HG02840 (cell line): ENCODE measurements around the gene IL25.
"Not testable (repeated sequence)": the region's sequence is repeated elsewhere in the genome, so short reads cannot be mapped to it uniquely, and the experiment has no call there.

Experiments used
- ATAC-seq: cut with Tn5 transposase; IDR thresholded peaks from one replicate; pipeline ENCODE4 v1.9.1; 2021; ENCODE audit warnings: mild to moderate bottlenecking, moderate library complexity, moderate number of reproducible peaks; ENCODE audit not compliant: unreplicated experiment, low FRiP score

Gene IL25

DNA sequence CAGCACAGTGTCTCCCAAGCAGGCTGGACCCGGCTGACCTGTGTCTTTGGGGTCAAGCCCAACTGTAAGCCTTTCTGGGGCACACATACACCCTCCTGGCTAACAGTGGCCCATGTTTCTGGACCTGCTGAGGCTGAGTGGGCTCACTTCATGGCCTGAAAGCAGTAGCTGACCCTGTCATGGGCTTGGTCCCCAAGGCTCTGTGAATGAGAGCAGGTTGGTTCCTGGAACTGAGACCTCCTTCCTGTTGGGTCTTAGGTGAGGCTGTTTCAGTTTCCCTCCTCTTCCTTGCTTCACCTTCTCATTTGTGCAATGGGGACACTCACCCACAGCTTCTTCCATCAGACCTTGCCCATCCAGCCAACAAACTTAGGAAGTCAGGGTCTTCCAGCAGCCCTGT, 744 bp upstream of the IL25 start:
- no peak for ATAC-seq

DNA sequence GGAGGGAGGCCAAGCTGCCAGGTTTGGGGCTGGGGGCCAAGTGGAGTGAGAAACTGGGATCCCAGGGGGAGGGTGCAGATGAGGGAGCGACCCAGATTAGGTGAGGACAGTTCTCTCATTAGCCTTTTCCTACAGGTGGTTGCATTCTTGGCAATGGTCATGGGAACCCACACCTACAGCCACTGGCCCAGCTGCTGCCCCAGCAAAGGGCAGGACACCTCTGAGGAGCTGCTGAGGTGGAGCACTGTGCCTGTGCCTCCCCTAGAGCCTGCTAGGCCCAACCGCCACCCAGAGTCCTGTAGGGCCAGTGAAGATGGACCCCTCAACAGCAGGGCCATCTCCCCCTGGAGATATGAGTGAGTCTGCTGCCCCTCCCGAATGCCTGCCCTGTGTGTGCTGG, 432 bp downstream of the IL25 start:
- ATAC-seq = no peak

DNA sequence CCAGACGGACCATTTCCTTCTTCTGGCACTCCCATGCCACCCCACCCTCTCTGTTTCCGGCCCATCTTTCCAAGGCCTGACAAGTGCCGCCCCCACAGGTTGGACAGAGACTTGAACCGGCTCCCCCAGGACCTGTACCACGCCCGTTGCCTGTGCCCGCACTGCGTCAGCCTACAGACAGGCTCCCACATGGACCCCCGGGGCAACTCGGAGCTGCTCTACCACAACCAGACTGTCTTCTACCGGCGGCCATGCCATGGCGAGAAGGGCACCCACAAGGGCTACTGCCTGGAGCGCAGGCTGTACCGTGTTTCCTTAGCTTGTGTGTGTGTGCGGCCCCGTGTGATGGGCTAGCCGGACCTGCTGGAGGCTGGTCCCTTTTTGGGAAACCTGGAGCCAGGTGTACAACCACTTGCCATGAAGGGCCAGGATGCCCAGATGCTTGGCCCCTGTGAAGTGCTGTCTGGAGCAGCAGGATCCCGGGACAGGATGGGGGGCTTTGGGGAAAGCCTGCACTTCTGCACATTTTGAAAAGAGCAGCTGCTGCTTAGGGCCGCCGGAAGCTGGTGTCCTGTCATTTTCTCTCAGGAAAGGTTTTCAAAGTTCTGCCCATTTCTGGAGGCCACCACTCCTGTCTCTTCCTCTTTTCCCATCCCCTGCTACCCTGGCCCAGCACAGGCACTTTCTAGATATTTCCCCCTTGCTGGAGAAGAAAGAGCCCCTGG, 3.1 kb downstream of the IL25 start:
- ATAC-seq = no peak

DNA sequence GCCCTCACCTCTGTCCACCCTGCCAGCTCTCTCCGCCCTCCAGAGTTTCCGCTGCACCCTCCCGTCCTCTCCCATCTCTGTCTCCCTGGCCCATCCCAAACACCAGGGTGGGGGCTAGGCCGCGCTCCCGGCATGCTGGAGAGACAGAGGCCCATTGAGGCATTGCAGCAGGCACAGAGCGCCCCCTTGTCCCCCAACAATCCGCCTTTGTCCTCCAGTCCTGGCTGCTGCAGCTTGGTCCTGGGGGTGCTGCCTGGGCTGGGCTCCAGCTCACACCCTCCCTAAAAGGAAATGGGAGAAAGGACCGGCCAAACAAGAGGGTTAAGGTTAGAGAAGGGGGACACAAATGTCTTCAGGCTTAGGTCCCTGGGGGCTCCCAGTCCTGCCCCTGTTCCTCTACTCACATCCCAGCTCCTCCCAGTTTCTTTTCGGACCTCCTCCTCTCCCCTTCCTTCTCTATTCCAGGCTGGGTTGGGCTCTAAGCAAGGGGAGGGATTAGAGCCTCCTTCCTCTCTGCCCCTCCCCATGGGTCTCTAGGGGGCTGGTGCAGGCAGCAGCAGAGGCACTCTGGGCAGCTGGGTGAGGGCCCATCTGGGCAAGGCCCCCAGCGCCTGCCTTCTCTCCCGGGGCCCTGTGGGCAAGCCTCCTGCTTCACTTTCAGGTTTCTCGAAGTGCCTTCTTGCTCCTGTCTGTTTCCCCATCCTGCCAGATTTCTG, 4.0 kb downstream of the IL25 start, which contains the start of gene CMTM5:
Gene CMTM5 (plus strand): TSS at position 565 of the 716 bp plus-strand sequence. CDS start 206 bp downstream, outside the sequence.
- ATAC-seq = no peak

DNA sequence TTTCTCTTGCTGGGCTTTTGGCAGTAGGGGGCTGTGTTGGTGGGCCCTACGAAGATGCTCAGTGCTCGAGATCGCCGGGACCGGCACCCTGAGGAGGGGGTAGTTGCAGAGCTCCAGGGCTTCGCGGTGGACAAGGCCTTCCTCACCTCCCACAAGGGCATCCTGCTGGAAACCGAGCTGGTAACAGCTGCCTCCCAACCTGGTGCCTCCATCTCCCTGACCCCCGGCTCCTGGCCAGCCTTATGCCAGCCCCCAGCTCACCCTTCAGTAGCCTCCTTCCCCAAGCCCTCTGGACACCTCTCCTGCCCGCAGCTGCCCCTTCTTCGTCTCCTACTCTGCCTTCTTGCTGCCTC, 4.6 kb downstream of the IL25 start:
- no peak for ATAC-seq

DNA sequence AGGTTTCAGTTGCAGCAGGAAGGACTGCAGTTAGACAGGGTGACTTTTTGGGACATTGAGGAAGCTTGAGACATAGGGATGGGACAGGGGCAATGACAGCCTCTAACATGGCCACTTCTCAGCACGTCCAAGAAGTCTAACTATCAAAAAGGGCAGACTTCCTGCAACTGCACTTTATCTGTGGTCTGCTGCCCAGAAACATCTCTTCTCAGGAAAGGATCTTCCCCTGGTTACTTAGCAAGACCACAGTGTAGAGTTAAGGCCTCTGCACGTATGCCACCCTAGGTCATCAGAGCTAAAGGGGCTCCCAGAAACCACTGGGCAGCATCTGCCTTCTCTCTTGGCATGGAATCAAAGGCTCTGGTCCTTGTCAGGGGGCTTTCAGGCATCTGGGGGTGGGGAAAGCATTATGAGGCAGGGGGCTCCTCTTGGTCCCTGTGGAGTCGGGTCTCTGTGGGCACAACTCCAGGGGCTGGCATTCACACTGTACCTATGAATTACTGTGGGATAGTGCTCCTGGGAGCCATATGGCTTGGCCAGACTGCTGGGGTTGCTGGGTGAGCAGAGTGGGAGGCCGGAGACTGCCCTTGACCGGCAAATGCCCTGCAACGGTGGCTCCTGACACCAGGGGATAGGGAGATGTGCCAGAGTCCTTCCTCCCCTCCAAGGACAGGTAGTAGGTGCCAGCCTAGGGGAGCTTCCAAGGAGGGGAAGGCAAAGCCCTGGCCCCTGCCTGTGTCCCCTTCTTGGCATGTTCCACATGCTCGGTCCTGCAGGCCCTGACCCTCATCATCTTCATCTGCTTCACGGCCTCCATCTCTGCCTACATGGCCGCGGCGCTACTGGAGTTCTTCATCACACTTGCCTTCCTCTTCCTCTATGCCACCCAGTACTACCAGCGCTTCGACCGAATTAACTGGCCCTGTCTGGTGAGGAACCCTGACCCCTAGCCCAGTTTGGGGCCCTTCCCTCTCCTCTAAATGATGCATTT, 5.3 kb downstream of the IL25 start:
- no peak for ATAC-seq

DNA sequence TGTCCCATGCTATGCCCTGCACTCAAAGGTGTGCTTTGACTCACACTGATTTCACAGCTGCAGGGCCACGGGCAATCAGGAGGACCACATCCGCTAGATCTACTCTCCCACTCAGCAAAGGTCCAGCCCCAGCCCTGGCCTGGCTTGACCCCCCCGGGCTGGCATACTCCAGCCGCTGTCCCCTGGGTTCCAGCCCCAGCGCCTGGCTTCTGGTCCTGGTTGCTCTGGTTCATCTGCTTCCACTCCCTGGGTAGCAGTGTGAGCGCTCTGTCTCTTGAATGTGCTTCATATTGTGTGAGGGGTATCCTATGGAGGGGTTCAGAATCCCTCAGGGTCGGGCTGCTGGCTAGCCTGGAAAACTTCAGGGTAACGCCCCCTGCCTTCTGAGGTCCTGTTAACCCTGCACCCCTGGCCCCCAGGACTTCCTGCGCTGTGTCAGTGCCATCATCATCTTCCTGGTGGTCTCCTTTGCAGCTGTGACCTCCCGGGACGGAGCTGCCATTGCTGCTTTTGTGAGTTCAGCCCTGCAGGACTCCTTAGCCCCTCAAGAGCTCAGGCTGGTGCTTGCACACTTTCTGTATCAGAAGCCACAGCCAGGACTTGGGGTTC, 6.1 kb downstream of the IL25 start:
- no peak for ATAC-seq

DNA sequence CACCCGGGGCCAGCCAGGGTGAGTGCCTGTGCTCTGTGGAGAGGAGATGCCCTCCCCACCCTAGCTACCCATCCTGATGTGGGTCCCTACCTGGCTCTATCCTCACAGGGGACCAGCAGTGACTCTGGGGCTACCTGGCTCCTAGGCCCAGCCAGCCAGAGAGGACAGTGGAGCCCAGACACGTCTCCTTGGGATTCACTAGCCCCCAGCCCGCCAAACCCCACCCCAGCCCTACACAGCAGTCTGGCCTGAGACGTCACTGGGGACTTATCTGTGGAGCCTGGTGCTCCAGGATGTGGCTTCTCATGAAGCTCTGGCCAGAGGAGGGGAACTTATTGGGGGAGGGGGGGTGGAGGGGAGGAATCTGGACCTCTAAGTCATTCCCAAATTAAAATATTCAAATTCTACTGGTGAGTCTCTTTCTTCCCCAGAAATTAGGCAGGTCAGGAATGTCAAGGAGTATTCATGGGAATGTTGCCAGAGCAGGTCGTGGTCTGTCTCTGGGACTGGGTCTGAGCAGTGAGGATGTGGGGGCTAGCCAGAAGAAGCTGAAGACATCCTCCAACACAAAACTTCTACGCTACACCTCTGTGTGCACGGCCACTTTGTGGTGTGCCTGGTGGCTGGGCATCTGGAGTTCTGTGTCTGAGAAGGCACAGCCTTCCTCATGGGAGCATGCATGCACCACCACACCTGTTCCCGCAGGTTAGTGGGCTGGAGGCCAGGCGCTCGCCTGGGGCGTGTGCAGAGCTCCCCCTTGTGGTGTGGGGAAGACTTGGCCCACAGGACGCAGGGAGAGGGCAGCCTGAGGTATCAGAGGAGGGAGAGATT, 7.0 kb downstream of the IL25 start:
- ATAC-seq = no peak

DNA sequence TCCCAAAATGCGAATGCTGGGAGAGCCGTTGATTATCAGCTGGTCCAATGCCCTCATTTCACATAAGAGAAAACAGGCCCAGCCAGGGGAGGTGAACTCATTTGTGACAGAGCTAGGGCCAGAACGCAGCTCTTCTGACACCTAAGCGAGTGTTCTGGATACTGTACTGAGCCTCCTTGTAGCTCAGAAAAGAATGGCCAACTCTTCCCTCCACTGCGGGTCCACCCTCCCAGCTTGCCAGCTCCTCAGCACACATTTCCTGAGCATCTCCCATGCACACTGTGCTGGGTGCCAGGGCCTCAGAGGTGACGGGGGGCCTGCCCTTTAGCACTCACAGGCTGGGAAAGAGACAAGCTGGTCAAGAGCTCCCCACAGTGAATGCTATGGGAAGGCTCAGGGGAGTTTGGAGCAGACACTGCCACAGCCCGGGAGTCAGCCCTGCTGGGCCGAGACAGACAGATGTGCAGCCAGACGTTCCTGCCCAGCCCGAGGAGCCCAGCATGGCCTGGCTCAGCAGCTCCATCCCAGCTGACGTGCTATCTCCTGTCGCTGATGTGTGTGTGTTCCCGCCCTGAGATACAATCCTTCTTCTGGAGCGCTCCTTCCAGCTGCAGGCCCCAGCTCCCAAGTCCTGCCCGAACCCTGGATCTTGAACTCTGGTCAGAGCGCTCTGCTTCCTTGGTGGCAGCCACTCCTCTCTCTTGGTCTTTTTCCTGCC, 7.7 kb downstream of the IL25 start:
- no peak for ATAC-seq

DNA sequence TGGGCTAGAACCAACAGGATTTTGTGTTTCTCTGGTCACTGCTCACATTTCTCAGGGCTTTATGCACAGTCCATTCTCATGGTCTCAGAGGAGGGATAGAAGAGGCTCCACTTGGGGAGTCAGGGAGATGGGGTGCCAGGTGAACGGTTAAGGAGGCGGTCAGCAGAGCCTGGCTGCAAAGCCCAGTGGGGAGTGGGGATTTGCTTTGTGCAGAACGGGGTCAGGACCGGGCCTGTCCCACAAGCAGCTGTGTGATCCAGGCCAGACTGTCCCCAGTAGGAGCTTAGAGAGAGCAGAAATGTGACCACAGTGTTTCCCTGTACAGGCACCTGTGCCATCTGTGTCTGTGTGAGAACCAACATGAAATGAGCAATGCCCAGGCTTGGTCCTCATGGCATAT, 8.4 kb downstream of the IL25 start:
- no peak for ATAC-seq

DNA sequence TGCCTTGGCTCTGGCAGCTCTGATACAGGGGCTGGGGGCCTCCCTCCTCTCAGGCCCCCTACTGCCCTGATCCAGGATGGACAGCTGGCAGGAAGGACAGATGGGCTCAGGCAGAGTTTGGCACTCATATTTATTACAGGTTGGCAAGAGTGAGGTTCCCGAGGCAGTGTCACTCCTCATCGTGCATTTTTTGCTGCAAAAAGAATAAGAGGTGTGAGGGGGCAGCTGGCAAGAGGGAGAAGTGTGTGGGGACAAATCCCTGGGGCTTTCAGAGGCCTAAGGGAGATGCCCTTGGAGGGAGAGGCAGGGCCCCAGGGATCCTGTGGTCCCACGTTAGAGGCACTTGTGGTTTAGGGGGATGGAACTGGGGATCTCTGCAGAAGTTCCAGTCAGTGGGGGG, 9.3 kb downstream of the IL25 start:
- ATAC-seq = no peak

DNA sequence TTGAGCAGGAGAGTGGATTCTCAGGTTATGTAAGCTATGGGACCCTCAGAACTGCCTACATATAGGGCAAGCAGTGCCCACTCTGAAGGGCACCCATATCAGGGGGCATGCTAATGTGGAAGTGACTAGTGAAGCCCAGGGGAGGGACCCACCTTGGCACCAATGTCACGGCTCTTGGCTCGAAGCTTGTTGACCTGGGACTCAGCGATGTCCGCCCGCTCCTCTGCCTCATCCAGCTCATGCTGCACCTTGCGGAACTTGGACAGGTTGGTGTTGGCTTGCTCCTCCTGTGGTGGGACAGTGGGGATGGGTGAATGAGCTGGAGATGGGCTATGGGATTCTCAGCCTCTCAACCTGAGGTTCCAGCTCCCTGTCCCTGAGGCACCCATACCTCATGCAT, 9.7 kb downstream of the IL25 start:
- ATAC-seq = no peak

DNA sequence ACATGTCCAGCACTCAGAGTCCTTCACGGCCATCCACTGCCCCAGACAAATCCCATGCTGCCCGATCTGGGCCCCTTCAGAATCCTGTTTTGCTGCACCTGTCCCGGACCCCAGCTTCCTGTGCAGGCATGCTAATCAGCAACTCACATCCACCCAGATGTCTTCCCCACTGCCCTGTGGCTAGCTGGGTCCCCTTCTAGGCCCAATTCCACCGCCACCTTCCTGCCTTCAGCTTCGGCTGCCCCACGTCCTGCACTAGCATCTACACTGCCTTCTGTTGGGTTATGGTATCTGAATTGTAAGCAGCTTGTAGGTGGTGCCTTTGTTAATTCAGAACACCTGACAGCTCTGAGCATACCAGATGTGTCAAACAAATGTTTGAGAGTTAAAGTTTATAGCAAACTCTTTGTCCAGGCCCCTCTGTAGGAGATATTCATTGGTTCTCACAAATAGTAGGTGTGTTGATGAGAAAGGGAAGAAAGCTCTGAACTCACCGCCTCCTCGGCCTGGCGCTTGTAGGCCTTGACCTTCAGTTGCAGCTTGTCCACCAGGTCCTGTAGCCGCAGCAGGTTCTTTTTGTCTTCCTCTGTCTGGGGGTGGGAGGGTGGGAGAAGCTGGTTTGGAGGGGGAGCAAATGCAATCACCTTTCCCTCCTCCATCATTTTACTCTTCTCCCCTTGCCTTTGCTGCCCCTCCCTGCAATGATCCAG, 10.3 kb downstream of the IL25 start:
- ATAC-seq = no peak

DNA sequence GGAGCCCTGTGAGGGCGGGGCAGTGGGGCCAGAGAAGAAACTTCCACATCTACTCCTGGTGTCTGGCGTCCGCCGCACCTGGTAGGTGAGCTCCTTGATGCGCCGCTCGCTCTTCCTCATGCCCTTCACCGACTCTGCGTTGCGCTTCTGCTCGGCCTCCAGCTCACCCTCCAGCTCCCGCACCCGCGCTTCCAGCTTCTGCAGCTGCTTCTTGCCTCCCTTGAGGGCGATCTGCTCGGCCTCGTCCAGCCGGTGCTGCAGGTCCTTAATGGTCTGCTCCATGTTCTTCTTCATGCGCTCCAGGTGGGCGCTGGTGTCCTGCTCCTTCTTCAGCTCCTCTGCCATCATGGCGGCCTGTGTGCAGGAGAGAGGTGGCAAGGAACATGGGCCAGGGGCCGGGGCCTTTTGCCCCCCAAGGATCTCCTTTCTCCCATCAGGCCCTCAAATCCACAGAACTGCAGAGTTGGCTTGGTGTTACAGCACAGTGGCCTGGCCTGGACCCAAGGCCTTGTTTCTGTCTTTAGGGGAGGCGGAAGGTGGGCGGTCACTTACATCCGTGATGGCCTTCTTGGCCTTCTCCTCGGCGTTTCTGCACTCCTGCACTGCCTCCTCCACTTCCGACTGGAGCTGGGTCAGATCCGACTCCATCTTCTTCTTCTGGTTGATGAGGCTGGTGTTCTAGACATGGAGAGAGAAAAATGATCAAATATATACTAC, 11.9 kb downstream of the IL25 start:
- ATAC-seq = no peak

DNA sequence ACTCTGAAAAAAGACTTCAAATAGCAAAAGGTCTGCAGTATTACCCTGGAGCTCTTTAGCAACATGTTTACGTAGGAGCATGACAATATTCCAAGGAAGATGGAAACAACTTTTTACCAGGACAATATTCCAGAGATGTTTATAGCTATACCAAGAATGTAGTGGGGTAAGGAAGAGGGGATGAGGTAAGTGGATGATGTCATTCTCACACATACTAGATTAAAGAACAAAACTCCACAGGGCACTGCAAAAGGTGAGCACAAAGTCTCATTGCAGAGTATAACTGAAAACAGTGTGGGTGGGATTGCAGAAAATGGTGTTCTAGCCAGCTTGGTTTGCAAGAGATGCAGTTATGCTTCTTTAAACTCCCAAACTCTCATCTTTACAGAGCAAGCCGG, 12.6 kb downstream of the IL25 start:
- ATAC-seq = no peak

DNA sequence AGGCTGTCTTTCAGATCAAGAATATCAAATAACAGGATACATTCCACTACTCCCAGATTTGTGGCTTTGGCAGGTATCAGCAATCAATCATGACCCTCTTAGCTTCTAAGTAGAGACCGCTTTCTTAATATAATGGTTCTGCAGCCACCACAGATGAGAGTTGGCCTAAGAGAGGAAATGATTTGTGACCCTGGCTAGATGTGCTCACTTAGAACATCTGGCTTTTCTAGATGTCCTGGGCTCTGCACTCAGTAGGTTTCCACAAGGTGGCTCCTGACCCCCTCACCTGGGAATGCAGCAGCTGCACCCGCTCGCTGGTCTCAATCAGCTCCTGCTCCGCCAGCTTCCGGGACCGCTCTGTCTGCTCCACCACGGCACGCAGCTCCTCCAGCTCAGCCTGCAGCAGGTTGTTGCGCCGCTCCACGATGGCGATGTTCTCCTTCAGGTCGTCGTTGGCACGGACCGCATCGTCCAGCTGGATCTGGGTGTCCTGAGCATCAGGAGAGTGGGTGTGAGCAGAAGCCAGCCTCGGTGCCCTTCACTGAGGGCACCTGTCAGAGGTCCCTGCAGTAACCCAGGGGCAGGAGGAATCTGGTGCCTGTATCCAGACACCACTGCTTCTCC, 13.1 kb downstream of the IL25 start:
- ATAC-seq = no peak

DNA sequence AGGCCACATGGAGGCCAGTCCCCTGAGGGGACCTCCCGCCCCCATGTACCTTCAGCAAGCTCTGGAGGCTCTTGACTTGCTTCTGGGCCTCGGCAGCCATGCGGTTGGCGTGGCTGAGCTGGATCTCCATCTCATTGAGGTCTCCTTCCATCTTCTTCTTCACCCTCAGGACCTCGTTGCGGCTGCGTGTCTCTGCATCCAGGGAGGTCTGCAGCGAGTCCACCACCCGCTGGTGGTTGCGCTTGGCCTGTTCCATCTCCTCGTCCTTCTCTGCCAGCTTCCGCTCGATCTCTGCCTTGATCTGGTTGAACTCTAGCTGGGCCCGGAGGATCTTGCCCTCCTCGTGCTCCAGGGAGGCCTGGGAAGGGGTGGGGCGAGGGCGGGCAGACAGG, 13.7 kb downstream of the IL25 start:
- not testable (repeated sequence) for ATAC-seq
